Renal pelvis (tissue), 4 donors: ENCODE results near the gene TRPT1. TPM values are rescaled to one million over a fixed set of nuclear protein-coding genes. Genes with fewer than 3 reads are reported as not detected.
A peak's percentile ranks its signal among the peaks of the same experiment; 100 is the strongest.

ENCODE experiments used
- DNase-seq: peaks from one replicate; pipeline ENCODE4 v3.0.0-alpha.2; 2013
- polyA plus RNA-seq, 3 donors: library from polyadenylated mRNA; unstranded; fragments of 120-200 nt; gene quantifications; one replicate each; pipeline ENCODE4 v1.2.1, GENCODE V29; 2013; ENCODE audit not compliant: insufficient read length in 3 of 3

Gene TRPT1
- polyA plus RNA-seq, 3 donors: 50.9 to 53.4 (median 51.8) TPM

DNA sequence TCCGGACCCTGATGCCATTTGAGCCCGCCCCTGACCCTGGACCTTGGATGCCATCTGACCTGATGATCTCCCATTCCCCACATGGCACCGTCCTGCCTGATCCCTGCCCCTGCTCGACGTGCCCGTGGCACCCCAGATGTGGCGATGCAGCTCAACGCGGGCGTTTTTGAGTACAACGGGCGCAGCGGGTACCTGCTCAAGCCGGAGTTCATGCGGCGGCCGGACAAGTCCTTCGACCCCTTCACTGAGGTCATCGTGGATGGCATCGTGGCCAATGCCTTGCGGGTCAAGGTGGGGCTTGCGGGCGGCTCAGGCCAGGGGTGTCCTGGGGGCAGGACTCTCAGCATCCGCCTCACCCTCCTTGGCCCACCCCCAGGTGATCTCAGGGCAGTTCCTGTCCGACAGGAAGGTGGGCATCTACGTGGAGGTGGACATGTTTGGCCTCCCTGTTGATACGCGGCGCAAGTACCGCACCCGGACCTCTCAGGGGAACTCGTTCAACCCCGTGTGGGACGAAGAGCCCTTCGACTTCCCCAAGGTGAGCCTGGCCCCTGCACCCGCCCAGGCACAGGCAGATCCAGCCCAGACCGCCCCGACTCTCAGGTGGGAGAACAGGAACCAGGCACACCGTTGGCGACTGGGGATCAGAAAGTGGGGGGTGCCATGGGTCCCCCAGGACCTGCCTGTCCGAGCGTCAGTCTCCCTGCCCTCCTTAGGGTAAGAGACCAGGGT, 36.5 kb upstream of the TRPT1 start:
- no peak for DNase-seq

DNA sequence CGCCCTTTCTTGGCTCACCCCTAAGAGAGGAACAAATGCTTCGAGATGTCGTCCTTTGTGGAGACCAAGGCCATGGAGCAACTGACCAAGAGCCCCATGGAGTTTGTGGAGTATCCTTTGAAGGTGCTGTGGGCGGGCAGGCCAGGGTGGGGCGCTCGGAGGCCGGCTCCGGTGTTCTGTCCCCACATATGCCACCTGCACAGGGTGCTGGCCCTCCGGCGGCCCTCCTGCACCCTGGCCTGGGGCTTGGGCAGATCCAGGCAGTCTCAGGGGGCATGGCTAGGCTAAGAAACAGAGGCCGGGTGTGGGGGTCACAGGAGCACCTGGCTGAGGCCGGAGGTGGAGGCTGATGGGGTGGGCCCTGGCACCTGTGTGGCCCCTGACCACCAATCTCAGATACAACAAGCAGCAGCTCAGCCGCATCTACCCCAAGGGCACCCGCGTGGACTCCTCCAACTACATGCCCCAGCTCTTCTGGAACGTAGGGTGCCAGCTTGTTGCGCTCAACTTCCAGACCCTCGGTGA, 35.6 kb upstream of the TRPT1 start:
- no peak for DNase-seq

DNA sequence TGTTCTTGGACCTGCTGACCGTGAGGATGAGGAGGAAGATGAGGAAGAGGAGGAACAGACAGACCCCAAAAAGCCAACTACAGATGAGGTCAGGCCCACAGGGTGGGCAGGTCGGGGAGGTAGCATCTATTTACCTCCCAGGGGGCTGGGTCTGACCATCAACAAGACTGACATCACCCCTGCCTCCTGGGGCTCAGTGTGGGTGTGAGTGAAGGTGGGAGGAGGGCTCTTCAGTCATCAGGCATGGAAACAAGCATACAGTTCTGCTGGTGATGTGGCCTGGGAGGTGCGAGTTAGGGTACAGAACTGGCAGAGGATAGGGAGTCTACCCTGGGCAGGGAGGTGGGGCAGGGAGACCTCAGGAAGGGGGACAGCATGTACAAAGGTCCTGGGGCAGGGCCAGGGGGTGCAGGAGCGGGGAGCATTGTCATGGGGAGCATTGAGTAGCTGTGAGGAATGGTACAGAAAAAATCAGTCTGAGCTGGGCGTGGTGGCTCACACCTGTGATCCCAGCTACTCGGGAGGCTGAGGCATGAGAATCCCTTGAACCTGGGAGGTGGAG, 34.2 kb upstream of the TRPT1 start:
- no peak for DNase-seq

DNA sequence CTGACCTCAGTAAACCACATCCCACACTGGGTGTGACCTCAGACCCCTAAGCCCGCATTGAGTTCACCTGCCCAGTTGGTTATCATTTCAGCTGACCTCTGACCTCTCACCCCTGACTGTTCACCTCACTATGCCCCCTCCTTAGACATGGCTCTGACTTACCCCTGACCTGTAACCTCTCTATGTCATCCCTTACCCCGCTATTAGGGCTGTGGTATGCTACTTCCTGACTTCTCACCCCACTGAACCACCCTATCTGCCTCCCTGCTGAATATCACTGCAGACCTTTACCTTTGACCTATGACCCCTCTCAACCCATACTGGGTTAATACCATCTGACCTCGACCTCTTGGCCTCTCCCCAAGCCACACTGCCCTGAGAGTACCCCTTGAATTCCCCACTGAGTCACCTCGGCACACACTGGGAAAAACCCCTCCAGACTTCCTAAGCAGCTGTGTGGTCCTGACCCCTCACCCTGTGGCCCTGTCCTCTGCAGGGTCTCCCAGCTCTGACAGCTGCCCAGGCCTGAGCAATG, 33.6 kb upstream of the TRPT1 start:
- DNase-seq: no peak

DNA sequence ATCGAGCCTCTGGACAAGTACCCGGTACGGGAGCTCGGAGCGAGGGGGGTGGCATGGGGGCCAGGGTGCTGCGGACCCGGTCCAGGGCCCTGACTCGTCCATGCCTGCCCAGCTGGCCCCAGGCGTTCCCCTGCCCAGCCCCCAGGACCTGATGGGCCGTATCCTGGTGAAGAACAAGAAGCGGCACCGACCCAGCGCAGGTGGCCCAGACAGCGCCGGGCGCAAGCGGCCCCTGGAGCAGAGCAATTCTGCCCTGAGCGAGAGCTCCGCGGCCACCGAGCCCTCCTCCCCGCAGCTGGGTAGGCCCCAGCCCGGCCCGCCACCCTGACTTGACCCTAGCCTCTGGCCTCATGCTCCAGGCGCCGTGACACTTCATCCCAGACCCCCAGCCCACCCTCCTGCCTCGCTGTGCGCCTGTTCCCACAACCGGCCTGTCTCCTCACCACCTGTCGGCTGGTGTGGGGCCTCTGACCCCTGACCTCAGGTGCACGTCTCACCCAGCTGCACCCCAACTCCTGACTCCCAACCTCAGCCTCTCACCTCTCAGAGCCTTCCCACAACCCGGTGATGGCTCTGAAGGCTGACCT, 33.1 kb upstream of the TRPT1 start:
- no peak for DNase-seq

DNA sequence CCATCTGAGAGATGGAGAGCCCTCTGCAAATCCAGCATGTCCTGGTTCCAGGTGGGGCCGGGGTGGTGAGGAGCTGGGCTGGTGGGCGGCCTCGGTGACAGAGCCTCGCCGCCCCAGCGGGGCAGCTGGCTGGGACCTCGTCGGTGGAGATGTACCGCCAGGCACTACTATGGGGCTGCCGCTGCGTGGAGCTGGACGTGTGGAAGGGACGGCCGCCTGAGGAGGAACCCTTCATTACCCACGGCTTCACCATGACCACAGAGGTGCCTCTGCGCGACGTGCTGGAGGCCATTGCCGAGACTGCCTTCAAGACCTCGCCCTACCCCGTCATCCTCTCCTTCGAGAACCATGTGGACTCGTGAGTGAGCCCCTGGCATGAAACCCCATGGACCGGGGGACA, 32.4 kb upstream of the TRPT1 start:
- DNase-seq: no peak

DNA sequence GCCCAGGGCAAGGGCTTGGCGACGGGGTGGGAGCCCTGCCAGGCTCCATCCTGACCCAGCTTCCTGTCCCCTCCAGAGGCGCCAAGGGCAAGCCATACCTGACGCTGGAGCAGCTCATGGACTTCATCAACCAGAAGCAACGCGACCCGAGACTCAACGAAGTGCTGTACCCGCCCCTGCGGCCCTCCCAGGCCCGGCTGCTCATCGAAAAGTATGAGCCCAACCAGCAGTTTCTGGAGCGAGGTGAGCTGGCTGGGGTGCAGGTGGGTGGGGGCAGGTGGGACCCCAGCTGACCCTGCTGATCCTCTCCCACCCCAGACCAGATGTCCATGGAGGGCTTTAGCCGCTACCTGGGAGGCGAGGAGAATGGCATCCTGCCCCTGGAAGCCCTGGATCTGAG, 30.3 kb upstream of the TRPT1 start:
- no peak for DNase-seq

DNA sequence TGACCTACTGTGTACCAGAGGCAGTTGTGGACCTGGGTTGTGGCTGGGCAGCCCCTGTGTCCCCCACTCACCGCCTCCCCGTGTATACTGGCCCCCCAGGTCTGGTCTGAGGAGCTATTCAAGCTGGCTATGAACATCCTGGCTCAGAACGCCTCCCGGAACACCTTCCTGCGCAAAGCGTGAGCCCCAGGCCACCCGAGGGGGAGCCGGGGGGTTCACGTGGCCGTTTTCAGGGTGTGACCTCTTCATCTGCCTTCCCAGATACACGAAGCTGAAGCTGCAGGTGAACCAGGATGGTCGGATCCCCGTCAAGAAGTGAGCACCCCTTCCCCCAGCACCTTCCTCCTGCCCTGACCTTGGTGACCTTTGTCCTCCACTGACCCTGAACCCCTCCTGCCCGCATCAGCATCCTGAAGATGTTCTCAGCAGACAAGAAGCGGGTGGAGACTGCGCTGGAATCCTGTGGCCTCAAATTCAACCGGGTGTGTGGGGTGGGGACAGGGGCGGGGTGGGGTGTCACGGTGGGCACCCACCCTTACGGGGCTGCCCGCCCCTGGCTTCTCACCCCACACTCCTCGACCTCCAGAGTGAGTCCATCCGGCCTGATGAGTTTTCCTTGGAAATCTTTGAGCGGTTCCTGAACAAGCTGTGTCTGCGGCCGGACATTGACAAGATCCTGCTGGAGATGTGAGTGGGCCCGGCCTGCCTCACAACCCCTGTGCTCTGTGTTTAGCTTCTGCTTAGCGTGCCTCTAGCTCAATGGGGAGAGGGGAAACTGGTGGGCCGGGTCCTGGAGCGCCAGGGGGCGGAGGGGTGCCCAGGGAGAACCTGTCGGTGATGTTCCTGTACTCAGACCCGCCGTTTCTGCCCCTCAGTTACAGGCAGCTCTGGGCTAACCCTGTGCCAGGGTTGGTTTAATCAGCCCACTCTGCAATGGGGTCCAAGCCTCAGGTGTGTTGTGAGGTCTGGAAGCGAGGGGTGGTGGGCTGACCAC, 29.4 kb upstream of the TRPT1 start:
- no peak for DNase-seq

DNA sequence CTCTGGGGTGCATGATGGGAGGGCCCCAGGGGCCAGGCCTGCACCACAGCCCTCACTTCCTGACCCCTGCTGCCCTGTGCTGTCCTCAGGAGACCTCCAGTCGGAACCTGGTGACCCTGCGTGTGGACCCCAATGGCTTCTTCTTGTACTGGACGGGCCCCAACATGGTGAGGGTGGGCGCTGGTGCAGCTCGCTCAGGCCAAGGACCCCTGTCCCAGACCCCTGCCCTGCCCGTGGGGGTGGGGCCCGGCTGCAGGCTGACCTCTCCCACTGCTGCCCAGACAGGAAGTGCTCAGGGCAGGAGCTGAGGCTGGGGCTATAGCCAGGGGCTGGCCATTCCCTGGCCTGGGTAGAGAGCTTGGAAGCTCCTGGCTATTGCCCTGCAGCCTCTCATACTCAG, 28.3 kb upstream of the TRPT1 start:
- no peak for DNase-seq

DNA sequence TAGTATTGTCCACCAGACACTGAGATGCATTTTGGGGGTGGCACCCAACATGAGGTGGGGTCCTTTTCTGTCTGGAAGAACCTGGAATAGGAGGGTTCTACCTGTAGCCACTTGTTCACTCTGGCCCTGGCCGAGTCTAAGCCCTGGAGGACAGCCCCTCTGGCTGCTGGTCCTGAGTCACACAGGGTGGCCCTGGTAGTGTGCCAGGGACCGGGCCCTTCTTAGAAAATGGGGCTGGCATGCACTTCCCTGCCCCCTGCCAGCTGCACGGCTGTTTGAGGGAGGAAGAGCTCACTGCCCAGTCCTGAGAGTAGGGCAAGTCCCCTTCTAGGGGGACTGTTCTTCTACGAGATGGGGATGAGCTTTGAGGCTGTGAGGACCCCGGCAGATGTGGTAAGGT, 27.5 kb upstream of the TRPT1 start:
- no peak for DNase-seq

DNA sequence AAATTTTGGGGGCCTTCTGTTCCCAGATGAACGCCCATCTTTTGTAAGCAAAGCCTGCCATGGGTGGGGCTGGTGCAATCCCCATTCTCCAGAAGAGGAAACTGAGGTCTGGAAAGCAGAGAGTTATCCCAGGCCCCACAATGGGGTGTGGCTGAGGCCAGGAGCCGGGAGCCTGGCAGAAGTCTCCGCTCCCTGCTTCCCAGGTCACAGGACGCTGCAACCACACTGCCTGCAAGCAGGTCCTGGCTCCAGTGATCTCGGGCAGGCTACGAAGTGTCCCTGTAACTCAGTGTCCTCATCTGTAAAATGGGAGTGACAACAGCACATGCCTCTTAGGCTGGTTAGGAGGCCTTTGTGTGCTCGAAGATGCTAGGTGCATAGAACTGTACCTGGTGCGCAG, 27.1 kb upstream of the TRPT1 start:
- no peak for DNase-seq

DNA sequence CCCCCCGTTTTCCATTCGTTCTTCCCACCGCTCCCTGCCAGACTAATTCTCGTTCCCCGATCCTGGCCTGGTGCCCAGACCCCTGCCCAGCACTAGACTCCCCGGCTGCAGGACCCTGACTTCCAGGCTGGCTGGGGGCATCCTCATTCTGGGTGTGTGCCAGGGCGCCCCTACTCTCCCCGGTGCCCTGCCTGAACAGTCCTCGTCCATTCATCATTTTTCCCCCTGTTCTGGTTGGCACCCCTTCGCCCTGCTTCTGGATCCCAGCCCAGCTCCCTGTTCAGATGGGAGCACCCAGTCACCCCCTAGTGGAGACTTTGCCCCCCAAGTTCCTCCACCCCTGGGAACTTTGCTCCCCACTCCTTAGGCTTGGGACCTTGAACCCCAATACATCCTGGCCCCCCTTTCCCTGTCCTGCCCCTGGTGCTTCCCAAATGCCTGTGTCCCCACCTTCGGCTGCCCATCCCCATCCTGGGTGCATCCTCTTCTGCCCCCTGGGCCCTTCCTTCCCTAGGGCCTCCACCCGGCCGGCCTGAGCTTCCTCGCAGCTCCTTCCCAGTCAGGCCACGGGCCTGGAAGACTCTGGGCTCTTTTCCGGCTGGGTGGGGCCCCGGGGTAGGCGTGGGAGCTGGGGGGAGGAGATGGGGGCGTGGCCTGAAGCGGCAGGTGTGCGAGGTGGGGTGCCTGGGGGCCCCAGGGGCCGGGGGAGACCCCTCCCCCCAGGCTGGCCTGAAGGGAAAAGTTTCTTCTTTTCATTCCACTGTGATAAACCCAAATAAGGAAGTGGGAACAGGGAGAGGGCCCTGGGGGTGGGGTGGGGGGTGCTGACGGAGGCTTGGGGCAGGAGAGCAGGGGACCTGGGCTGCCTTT, 26.3 kb upstream of the TRPT1 start:
- no peak for DNase-seq

DNA sequence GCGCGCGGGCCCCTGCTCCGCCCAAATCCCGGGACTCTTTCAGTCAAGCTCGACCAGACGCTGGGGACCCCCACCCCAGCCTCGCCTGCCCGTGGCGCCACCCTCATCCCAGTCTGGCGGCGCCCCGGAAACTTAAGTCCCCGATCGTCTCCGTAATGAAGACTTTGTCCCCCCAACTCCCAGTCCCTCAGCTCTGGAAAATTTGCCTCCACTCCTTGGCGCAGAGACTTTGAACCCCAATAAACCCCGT, 25.7 kb upstream of the TRPT1 start:
- no peak for DNase-seq

DNA sequence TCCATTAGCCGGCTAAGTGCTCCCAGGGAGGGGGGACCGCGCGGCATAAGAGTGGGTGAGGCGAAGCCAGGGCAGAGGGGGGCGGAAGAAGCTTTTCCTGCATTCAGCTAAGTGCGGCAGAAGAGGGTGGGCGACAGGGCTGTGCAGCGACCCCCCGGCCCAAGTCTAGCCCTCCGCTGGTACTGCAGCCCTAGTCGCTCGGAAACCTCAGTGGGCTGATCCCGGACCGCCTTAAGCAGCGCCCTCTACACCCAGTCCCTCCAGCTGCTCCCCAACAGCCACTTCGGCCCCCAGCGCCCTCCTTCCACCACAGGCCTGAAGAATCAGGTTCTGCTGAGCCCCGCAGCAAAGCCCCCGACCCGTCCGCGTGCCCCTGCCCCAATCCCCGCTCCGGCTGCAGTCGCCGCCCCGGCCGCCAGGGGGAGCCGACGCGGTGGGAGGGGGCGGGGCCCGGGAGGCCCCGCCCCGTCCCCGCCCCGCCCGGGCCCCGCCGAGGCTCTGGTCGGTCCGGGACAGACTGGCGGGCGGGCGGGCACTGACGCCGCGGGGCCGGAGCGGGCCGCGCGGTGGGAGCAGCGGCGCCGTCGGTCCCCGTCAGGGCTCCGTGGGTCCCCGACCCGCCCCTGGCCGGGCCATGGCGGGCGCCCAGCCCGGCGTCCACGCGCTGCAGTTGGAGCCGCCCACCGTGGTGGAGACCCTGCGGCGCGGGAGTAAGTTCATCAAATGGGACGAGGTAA, 25.2 kb upstream of the TRPT1 start, which contains the start of gene PLCB3:
Gene PLCB3 (plus strand): TSS at position 515 of the 737 bp plus-strand sequence. CDS start 120 bp downstream, at position 635.
- peak; percentile 29 for DNase-seq

DNA sequence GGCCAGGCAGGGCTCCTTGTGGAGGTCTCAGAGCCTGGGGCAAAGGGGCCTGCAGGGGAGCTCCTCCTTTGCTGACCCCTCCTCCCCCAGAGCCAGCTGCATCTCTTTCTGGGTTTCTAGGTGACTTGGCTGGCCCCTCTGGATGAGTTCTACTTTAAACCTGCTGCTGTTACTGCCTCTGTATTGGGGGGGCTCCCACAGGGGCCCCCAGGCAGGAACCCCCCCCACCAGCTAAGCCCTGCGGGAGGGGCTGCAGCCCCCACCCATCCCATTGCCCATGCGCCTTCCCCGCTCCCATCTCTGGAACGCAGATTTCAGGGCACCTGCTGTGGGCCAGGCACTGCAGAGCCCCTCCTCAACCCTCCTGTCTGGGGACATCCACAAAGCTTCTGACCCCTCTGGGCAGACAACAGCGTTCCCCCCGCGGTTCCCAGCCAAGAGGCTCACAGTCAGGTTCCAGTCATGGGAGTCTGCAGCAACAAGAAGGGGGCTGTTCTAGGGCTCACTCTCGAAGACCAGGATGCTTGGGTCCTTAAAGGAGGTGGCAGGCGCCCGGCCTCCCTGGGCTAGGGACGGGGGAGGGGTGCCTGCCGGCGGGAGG, 24.5 kb upstream of the TRPT1 start:
- DNase-seq: no peak

DNA sequence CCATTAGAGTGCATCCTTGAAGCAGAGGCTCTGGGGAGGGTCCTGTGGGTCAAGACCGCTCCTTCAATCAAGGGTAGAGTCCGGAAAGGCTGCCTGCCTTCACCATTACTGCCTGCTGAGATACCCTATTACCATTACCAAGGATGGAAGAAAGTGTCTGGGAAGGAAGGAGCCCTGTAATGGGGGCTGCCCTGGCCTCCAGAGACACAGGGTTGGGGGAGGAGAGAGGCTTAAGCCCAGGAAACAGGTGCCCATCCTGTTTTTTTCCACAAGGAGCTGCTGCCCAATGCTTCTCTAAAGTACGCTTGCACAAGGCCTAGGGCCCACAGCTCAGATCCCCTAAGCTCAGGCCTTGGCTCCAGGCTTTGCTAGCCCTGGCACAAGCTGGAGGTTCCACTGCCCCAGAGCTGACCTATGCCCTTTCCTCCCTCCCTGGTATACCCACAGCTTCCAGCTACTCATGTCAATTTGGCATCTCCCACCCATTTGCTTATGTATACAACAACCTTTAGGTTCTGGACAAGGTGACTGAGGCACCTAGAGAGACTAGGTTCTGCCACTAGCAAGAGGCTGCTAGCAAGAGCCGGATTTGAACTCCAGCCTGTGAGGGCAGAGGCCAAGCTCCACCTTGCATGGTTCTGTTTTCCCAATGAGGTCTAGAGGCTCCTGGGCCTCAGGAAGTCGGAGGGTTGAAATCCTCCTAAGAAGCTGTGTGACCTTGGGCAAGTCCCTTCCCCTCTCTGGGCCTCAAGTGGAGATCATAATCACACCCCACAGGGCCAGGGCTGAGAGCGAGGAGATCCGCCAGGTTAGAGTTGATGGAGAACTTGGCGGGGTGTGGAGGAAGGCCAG, 23.8 kb upstream of the TRPT1 start:
- no peak for DNase-seq

DNA sequence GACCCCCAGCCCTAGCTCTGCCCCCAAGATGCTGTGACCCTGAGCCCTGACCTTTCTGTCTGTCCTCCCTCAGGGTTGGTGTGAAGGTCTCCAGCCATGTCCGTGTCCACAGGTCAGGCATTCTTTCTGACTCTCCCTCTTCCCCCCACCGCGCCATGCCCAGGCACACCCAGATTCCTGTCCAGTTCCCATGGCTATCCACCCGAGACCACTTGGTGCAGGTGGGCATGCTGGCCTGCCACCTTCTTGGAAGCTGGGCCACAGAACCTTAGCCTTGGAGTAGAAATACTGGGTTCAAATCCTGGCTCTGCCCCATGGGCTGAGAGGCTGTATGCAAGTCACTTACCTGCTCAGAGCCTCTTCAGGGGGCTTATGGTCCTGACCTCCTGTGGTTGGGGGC, 23.1 kb upstream of the TRPT1 start:
- no peak for DNase-seq

DNA sequence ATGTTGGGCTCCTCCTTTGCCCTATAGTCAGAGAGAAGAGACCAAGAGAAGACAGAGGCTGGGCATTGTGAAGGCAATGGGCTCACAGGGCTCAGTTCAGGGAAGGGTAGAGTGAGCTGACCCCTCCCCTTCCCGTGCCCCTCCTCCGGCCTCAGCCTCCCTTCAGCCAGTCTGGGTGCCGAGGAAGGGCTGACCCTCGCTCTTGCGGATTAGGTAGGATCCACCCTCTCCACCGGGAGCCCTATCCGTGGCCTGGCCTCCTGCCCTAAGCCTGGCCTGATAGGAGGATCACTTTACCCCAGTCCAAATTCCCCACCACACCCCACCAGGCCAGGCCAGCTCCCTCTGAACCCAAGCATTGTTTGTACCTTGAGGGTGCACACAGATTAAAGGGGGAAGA, 22.6 kb upstream of the TRPT1 start:
- DNase-seq: no peak
